ENCODE results near the gene CYGB. TPM values are rescaled to one million over a fixed set of nuclear protein-coding genes. Genes with fewer than 3 reads are reported as not detected.
A peak's percentile ranks its signal among the peaks of the same experiment; 100 is the strongest.

Gene CYGB
- total and polyA plus RNA-seq, 2 of the 13 experiments (the other 11 are each of a cell fraction or from before 2014, with no cell fraction given) = 18.9 to 27.1 TPM

DNA sequence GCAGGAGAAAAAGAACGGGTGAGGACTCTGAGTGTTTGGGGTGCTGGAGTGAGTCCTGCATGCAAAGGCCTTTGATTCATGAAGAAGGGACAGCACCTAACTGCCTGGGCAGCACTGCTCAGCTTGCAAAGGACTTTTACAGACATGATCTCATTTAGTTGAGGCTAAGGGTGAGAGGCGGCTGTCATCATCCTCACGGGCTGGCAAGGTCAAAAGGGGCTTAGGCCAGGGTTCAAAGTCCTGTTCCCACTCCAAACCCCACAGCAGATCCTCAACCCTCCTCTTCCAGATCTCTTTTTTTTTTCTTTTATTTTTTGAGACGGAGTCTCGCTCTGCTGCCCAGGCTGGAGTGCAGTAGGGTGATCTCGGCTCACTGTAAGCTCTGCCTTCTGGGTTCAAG lies 41.0 kb downstream of the CYGB start (continued):
- TF ChIP-seq NRL (CRISPR knock-in tag; IDR thresholded peaks at IDR 0.05; ENCODE audit: borderline replicate concordance) (0 out of 2 replicates have a peak, but pooled peaks have one; percentile 15), POLR2AphosphoS5 (IDR thresholded peaks at IDR 0.05; ENCODE audit: low read depth, low read length) (no peak), ARID2 (CRISPR knock-in tag; IDR thresholded peaks at IDR 0.05; ENCODE audit: borderline replicate concordance) (no peak), TEAD3 (CRISPR knock-in tag; optimal IDR thresholded peaks at IDR 0.05; ENCODE audit: borderline replicate concordance) (peak; percentile 24), ZNF510 (CRISPR knock-in tag; IDR thresholded peaks at IDR 0.05; ENCODE audit: low read depth) (no peak), KLF12 (CRISPR knock-in tag; IDR thresholded peaks at IDR 0.05; ENCODE audit: borderline replicate concordance) (no peak), POLR2G (IDR thresholded peaks at IDR 0.05; ENCODE audit: low read depth, low read length) (no peak), ZNF432 (CRISPR knock-in tag; IDR thresholded peaks at IDR 0.05; ENCODE audit: borderline replicate concordance) (no peak)
- TF ChIP-seq, protein P1, sequence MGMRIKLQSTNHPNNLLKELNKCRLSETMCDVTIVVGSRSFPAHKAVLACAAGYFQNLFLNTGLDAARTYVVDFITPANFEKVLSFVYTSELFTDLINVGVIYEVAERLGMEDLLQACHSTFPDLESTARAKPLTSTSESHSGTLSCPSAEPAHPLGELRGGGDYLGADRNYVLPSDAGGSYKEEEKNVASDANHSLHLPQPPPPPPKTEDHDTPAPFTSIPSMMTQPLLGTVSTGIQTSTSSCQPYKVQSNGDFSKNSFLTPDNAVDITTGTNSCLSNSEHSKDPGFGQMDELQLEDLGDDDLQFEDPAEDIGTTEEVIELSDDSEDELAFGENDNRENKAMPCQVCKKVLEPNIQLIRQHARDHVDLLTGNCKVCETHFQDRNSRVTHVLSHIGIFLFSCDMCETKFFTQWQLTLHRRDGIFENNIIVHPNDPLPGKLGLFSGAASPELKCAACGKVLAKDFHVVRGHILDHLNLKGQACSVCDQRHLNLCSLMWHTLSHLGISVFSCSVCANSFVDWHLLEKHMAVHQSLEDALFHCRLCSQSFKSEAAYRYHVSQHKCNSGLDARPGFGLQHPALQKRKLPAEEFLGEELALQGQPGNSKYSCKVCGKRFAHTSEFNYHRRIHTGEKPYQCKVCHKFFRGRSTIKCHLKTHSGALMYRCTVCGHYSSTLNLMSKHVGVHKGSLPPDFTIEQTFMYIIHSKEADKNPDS (CRISPR knock-in tag; IDR thresholded peaks at IDR 0.05) = no peak
- TF ChIP-seq, protein P2, sequence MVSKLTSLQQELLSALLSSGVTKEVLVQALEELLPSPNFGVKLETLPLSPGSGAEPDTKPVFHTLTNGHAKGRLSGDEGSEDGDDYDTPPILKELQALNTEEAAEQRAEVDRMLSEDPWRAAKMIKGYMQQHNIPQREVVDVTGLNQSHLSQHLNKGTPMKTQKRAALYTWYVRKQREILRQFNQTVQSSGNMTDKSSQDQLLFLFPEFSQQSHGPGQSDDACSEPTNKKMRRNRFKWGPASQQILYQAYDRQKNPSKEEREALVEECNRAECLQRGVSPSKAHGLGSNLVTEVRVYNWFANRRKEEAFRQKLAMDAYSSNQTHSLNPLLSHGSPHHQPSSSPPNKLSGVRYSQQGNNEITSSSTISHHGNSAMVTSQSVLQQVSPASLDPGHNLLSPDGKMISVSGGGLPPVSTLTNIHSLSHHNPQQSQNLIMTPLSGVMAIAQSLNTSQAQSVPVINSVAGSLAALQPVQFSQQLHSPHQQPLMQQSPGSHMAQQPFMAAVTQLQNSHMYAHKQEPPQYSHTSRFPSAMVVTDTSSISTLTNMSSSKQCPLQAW (CRISPR knock-in tag; IDR thresholded peaks at IDR 0.05) = peak; percentile 38; the same call in 1 of the 2 replicates
- TF ChIP-seq, protein P3, sequence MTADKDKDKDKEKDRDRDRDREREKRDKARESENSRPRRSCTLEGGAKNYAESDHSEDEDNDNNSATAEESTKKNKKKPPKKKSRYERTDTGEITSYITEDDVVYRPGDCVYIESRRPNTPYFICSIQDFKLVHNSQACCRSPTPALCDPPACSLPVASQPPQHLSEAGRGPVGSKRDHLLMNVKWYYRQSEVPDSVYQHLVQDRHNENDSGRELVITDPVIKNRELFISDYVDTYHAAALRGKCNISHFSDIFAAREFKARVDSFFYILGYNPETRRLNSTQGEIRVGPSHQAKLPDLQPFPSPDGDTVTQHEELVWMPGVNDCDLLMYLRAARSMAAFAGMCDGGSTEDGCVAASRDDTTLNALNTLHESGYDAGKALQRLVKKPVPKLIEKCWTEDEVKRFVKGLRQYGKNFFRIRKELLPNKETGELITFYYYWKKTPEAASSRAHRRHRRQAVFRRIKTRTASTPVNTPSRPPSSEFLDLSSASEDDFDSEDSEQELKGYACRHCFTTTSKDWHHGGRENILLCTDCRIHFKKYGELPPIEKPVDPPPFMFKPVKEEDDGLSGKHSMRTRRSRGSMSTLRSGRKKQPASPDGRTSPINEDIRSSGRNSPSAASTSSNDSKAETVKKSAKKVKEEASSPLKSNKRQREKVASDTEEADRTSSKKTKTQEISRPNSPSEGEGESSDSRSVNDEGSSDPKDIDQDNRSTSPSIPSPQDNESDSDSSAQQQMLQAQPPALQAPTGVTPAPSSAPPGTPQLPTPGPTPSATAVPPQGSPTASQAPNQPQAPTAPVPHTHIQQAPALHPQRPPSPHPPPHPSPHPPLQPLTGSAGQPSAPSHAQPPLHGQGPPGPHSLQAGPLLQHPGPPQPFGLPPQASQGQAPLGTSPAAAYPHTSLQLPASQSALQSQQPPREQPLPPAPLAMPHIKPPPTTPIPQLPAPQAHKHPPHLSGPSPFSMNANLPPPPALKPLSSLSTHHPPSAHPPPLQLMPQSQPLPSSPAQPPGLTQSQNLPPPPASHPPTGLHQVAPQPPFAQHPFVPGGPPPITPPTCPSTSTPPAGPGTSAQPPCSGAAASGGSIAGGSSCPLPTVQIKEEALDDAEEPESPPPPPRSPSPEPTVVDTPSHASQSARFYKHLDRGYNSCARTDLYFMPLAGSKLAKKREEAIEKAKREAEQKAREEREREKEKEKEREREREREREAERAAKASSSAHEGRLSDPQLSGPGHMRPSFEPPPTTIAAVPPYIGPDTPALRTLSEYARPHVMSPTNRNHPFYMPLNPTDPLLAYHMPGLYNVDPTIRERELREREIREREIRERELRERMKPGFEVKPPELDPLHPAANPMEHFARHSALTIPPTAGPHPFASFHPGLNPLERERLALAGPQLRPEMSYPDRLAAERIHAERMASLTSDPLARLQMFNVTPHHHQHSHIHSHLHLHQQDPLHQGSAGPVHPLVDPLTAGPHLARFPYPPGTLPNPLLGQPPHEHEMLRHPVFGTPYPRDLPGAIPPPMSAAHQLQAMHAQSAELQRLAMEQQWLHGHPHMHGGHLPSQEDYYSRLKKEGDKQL (CRISPR knock-in tag; IDR thresholded peaks at IDR 0.05; ENCODE audit: low read depth) = no peak
- TF ChIP-seq, protein P4, sequence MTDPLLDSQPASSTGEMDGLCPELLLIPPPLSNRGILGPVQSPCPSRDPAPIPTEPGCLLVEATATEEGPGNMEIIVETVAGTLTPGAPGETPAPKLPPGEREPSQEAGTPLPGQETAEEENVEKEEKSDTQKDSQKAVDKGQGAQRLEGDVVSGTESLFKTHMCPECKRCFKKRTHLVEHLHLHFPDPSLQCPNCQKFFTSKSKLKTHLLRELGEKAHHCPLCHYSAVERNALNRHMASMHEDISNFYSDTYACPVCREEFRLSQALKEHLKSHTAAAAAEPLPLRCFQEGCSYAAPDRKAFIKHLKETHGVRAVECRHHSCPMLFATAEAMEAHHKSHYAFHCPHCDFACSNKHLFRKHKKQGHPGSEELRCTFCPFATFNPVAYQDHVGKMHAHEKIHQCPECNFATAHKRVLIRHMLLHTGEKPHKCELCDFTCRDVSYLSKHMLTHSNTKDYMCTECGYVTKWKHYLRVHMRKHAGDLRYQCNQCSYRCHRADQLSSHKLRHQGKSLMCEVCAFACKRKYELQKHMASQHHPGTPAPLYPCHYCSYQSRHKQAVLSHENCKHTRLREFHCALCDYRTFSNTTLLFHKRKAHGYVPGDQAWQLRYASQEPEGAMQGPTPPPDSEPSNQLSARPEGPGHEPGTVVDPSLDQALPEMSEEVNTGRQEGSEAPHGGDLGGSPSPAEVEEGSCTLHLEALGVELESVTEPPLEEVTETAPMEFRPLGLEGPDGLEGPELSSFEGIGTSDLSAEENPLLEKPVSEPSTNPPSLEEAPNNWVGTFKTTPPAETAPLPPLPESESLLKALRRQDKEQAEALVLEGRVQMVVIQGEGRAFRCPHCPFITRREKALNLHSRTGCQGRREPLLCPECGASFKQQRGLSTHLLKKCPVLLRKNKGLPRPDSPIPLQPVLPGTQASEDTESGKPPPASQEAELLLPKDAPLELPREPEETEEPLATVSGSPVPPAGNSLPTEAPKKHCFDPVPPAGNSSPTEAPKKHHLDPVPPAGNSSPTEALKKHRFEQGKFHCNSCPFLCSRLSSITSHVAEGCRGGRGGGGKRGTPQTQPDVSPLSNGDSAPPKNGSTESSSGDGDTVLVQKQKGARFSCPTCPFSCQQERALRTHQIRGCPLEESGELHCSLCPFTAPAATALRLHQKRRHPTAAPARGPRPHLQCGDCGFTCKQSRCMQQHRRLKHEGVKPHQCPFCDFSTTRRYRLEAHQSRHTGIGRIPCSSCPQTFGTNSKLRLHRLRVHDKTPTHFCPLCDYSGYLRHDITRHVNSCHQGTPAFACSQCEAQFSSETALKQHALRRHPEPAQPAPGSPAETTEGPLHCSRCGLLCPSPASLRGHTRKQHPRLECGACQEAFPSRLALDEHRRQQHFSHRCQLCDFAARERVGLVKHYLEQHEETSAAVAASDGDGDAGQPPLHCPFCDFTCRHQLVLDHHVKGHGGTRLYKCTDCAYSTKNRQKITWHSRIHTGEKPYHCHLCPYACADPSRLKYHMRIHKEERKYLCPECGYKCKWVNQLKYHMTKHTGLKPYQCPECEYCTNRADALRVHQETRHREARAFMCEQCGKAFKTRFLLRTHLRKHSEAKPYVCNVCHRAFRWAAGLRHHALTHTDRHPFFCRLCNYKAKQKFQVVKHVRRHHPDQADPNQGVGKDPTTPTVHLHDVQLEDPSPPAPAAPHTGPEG (CRISPR knock-in tag; IDR thresholded peaks at IDR 0.05) = no peak
